Panc1 (cell line): ENCODE measurements around the gene POLA1.

Experiments
- CTCF ChIP-seq: fragments of 450-650 bp; IDR thresholded peaks from 2 replicates; pipeline ENCODE4 v1.5.1; 2017; ENCODE audit warnings: mild to moderate bottlenecking
- POLR2AphosphoS5 ChIP-seq: IDR thresholded peaks from 2 replicates; pipeline ENCODE4 v1.6.1; 2012; ENCODE audit warnings: mild to moderate bottlenecking, low read depth, low read length, moderate library complexity

- no peak for TF ChIP-seq CTCF
- TF ChIP-seq POLR2AphosphoS5, result no peak
Observed at GRCh38 chrX:25010784-25011588, 317.3 kb downstream of the POLA1 start.
